HG03469 (cell line): ENCODE data around the gene TNPO1.
"Not testable (repeated sequence)": the region's sequence is repeated elsewhere in the genome, so short reads cannot be mapped to it uniquely, and the experiment has no call there.

Source experiments
- ATAC-seq: cut with Tn5 transposase; IDR thresholded peaks from one replicate; pipeline ENCODE4 v1.9.1; 2021; ENCODE audit warnings: mild to moderate bottlenecking, moderate library complexity, moderate number of reproducible peaks; ENCODE audit not compliant: unreplicated experiment

TNPO1 gene

DNA sequence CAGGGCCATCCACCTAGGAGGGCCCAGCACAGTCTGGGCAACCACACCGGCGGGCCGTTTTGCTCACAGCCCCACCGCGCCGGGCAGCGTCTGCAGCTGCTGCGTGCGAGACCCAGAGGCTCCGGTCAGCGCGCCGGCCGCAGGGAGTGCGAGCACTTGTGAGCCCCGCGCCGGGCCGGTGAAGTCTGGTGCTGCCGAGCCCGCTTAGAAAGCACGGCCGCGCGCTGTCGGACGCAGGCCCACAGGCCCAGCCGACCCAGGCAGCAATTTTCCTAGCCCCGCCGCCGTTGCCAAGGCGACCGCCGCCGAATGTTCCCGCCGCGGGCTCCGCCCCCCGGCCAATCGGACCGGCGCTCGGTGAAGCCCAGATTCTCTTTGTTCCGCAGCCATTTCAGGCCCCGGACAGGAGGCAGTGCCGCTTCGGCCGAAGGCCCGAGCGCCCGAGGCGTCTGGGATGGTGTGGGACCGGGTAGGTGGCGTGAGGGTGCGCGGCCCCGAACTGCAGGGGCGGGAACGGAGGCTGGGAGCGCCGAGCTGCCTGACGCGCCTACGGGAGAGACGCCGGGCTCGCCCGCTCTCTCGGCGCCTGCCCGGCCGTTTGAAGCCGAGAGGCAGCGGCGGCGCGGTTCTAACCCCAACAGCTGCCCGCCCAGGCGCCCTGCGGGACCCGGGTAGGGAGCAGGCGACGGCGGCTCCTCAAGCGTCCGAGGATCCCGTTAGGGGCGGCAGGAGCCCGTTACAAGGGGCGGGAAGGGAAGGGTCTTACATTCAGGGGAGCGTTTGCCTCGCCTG is at the start of gene TNPO1:
Gene TNPO1, plus strand, starts transcription at position 378 of the 792 bp plus-strand sequence. Its CDS starts 77 bp downstream, at position 455.
- peak; percentile 77 for ATAC-seq

- no peak for ATAC-seq
These were observed 49.0 kb upstream of the TNPO1 start for GRCh38 chr5:72767289-72768010.

- no peak for ATAC-seq
These were observed 46.2 kb upstream of the TNPO1 start for GRCh38 chr5:72770266-72770665.

- no peak for ATAC-seq
These were observed 39.8 kb upstream of the TNPO1 start for GRCh38 chr5:72776684-72777083.

GRCh38 chr5:72779520-72779919 is 36.9 kb upstream of the TNPO1 start:
- ATAC-seq = no peak

DNA sequence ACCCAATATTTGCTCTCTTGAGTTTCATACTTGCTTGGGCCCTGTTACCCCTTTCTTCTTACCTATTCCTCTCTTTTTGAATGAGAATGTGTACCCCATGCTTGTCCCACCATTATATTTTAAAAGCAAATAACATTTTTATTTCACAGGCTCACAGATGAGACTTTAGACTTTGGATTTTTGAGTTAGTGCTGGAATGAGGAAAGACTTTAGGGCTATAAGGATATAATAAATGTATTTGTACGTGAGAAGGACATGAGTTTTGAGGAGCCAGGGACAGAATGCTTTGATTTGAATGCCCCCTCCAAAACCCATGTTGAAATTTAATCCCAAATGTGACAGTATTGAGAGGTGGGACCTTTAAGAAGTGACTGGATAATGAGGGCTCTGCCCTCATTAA is 33.1 kb upstream of the TNPO1 start:
- ATAC-seq = no peak

DNA sequence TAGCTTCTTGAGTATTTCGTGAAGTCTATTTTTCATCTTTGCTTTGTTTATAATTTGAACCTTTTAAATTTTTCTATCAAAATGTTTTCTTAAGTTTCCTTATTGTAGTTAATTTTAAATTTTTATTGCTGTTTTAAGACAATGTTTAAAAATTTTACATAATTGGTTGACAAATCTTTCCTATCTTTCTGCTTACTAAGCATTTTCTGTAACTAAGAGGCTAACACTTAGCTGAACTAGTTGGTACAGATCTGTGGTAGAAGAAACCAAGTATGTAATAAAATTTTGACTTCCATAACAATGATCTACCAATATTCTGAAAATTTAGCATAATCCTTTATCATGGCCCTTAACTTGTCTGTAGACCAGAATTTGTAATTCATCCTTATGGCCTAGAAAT is 32.3 kb upstream of the TNPO1 start:
- no peak for ATAC-seq

- ATAC-seq = no peak
These were observed 30.7 kb upstream of the TNPO1 start for GRCh38 chr5:72785801-72786200.

DNA sequence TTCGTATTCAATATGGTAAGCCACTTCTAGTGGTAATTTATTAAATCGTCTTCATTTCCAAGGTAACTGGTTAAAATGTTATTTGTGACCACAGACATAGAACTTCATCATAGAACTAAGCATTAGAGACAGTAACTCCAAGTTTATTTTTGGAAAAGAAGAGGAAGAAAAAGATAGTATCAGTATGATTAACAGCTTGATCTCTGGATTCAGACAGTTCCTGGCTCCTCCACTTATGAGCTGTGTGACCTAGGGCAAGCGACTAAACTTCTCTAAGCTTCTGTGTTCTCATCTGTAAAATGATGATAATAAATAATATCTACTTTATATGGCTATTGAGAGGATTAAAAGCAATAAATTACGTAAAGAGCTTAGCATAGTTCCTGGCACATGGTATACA is 29.8 kb upstream of the TNPO1 start:
- no peak for ATAC-seq

- no peak for ATAC-seq
These were observed 27.5 kb upstream of the TNPO1 start for GRCh38 chr5:72788866-72789505.

DNA sequence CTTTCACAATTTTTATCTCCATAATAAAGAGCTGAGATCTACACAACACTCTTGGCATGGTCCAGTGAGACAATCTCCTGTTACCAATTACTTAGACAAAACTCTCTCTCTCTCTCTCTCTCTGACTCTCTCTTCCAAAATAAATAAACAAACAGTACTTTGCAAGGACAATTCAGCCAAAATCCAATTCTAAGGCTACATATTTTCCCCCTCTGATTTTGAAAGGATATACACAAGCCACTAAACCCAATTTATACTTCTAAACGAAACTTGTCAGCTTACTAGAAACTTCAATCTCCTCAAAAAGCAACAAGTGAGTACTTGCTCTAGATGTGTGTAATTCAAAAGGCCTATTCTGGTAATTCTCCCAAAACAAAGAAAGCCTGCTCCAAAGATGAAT is 26.3 kb upstream of the TNPO1 start:
- ATAC-seq = no peak

DNA sequence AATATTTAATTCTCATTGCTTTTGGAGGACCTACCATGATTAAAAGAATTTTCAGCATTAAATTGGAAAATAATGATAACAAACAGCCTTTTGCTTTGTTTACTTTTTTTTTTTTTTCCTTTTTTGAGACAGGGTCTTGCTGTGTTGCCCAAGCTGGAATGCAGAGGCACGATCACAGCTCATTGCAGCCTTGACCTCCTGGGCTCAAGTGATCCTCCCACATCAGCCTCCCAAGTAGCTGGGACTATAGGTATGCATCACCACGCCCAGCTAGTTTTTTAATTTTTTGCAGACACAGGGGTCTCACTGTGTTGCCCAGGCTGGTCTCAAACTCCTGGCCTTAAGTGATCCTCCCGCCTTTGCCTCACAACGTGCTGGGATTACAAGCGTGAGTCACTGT is 23.8 kb upstream of the TNPO1 start:
- ATAC-seq = not testable (repeated sequence)

DNA sequence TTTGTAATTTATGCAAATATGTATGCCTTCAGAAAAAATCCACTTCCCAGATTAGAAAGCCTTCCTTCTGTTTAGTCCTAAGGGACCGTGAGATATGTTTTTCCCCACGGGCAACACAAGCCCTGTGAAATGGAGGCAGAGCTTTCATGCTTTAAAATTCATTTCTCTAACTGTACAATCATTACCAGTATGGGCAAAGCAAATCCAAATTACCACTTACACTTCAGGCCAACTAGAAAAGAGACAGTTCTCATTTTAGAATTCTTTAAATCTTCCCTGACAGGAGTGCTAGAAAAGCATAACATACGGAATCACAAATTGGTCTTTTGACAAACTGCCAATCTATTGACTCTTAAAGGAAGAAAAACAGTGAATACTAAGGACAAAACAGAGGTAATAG is 20.5 kb upstream of the TNPO1 start:
- ATAC-seq = no peak

GRCh38 chr5:72799721-72800120 is 16.7 kb upstream of the TNPO1 start:
- ATAC-seq = no peak

DNA sequence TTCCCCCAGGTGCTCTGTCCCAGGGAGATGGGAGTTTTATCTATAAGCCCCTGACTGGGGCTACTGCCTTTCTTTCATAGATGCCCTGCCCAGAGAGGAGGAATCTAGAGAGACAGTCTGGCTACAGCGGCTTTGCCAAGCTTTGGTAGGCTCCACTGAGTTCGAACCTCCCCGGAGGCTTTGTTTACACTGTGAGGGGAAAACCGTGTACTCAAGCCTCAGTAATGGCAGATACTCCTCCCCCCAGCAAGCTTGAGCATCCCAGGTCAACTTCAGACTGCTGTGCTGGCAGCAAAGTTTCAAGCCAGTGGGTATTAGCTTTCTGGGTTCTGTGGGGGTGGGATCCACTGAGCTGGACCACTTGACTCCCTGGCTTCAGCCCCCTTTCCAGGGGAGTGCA is 7.8 kb upstream of the TNPO1 start:
- ATAC-seq = not testable (repeated sequence)

- ATAC-seq = no peak
These were observed 4.6 kb upstream of the TNPO1 start for GRCh38 chr5:72811849-72812248.

DNA sequence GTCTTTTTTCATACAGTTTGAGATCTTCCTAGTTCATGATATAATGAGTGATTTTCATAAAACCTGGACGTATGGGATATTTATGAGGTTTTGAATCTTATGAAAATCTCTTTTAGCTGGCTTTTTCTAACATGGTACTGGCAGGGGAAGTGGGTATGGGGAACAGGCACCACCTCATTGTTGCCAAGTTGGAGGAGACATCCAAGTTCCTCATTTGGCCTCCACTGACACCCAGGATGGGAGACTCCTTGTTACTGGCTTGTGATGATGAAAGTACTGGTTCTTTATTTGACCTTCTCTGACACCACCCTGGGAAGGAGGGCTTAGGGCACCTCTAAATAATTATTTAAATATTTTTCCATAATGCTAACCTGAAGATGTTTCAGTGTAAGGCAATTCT is 4.0 kb upstream of the TNPO1 start:
- ATAC-seq = no peak

DNA sequence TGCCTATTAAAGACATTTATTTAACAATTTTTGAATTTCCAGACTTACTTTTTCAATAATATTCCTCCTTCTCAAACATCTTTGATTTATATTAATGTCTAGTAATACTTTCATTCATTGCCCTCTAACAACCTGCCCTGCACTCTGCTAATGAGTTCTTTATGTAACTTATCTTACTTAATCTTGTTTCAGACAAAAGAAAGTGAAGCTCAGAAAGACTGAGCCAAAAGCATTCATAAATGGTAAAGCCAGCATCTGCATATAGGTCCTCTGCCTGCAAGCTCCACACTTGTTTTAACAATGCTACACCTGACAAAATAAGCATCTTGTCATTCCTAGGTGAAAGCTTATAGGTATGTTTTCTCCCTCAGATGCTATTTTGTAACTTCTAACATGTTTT is 2.4 kb upstream of the TNPO1 start:
- no peak for ATAC-seq

GRCh38 chr5:72814864-72815263 is 1.6 kb upstream of the TNPO1 start:
- ATAC-seq = no peak

DNA sequence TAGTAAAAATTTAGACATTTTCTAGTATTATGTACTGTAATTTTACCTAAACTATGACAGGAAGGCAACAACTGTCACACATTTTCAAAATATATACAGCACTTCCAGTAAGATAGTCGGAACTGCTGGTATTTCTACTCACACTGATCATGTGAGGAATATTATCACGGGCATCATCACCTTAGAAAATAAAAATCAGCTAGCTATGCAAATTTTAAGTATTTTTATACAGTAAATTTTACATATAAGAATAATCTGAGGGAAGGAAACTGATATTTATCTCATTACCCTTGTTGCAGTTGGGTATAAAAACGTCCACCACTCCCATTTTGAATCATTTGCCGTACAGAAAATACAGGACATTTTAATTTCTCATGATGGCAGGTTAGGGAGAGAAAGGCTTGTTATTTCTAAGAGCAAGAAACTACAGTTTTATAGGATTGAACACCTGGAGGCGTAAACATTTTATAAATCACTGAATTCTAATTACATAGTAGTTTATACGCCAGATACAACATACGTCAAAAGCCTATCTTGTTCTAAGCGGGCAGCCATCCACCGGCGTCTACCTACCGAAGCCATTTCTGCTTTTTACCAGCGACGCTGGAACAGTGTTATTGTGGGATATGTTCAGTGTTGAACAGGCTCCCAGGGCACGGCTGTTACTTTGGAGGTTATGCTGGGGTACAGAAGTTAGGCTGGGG is 729 bp upstream of the TNPO1 start:
- no peak for ATAC-seq

GRCh38 chr5:72817076-72817481 is 618 bp downstream of the TNPO1 start:
- peak; percentile 19 for ATAC-seq
